NAMALWA (cell line): ENCODE data around the gene AGO1.

Source experiments
- DNase-seq: peaks from one replicate; pipeline ENCODE4 v3.0.0-alpha.2; 2015; ENCODE audit warnings: low spot score

The AGO1 gene

GRCh38 chr1:35882945-35883634, at the start of gene AGO1:
AGO1 (plus strand) TSS chr1:35883209; CDS start chr1:35883422, 213 bp downstream.
- DNase-seq, result peak; percentile 95

- DNase-seq, result no peak
These were observed 49.6 kb upstream of the AGO1 start for GRCh38 chr1:35833395-35833794.

- no peak for DNase-seq
These were observed 48.8 kb upstream of the AGO1 start for GRCh38 chr1:35834218-35834617.

- no peak for DNase-seq
These were observed 47.6 kb upstream of the AGO1 start for GRCh38 chr1:35835398-35835797.

GRCh38 chr1:35836734-35837133, 46.3 kb upstream of the AGO1 start:
- no peak for DNase-seq

GRCh38 chr1:35838693-35839245, 44.2 kb upstream of the AGO1 start:
- DNase-seq, result no peak

- DNase-seq, result no peak
These were observed 38.2 kb upstream of the AGO1 start for GRCh38 chr1:35844826-35845225.

GRCh38 chr1:35845766-35846165, 37.2 kb upstream of the AGO1 start:
- no peak for DNase-seq

- no peak for DNase-seq
These were observed 35.0 kb upstream of the AGO1 start for GRCh38 chr1:35847935-35848565.

- DNase-seq, result no peak
These were observed 33.0 kb upstream of the AGO1 start for GRCh38 chr1:35850051-35850450.

- no peak for DNase-seq
These were observed 32.3 kb upstream of the AGO1 start for GRCh38 chr1:35850716-35851115.

GRCh38 chr1:35851132-35851869, 31.7 kb upstream of the AGO1 start:
- DNase-seq, result no peak

GRCh38 chr1:35852241-35852640, 30.8 kb upstream of the AGO1 start:
- no peak for DNase-seq

GRCh38 chr1:35854989-35855700, 27.9 kb upstream of the AGO1 start:
- DNase-seq, result no peak

GRCh38 chr1:35856964-35857363, 26.0 kb upstream of the AGO1 start:
- DNase-seq, result no peak

- DNase-seq, result peak; percentile 38
These were observed 25.2 kb upstream of the AGO1 start for GRCh38 chr1:35857830-35858229.

GRCh38 chr1:35860696-35861095, 22.3 kb upstream of the AGO1 start:
- DNase-seq, result no peak

GRCh38 chr1:35863136-35863535, 19.9 kb upstream of the AGO1 start:
- DNase-seq, result no peak

GRCh38 chr1:35863881-35864625, 19.0 kb upstream of the AGO1 start:
- no peak for DNase-seq

GRCh38 chr1:35864813-35865212, 18.2 kb upstream of the AGO1 start:
- no peak for DNase-seq

- DNase-seq, result no peak
These were observed 16.0 kb upstream of the AGO1 start for GRCh38 chr1:35866991-35867390.
